Peyer's patch (tissue), 4 donors: Measurements from ENCODE around the gene SULF2.

Experiments
- POLR2A ChIP-seq, 2 donors: fragments of 450-650 bp; IDR thresholded peaks; one replicate each; pipeline ENCODE4 v1.5.1; 2017; ENCODE audit warnings: antibody characterized with exemption in 2 of 2, mild to moderate bottlenecking in 2 of 2, moderate library complexity in 2 of 2
- TF ChIP-seq, protein P1 (sequence below), 6 experiments: fragments of 450-650 bp in 4 of 6; fragments of 200-600 bp in 2 of 6; sonication (generic) in 1 of 6; IDR thresholded peaks; one replicate each; pipeline ENCODE4 v1.5.1; 2017 to 2019; ENCODE audit warnings: antibody characterized with exemption in 6 of 6, mild to moderate bottlenecking in 3 of 6, moderate library complexity in 1 of 6

- TF ChIP-seq, protein P1, sequence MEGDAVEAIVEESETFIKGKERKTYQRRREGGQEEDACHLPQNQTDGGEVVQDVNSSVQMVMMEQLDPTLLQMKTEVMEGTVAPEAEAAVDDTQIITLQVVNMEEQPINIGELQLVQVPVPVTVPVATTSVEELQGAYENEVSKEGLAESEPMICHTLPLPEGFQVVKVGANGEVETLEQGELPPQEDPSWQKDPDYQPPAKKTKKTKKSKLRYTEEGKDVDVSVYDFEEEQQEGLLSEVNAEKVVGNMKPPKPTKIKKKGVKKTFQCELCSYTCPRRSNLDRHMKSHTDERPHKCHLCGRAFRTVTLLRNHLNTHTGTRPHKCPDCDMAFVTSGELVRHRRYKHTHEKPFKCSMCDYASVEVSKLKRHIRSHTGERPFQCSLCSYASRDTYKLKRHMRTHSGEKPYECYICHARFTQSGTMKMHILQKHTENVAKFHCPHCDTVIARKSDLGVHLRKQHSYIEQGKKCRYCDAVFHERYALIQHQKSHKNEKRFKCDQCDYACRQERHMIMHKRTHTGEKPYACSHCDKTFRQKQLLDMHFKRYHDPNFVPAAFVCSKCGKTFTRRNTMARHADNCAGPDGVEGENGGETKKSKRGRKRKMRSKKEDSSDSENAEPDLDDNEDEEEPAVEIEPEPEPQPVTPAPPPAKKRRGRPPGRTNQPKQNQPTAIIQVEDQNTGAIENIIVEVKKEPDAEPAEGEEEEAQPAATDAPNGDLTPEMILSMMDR (IDR thresholded peaks at IDR 0.05): peak in 2 of 6 experiments; percentile 12 to 28
- TF ChIP-seq POLR2A (IDR thresholded peaks at IDR 0.05): no peak
These were observed 2.2 kb downstream of the SULF2 start for GRCh38 chr20:47782920-47783552.
